Measurements from ENCODE around the gene DYRK3.

DYRK3 gene

DNA sequence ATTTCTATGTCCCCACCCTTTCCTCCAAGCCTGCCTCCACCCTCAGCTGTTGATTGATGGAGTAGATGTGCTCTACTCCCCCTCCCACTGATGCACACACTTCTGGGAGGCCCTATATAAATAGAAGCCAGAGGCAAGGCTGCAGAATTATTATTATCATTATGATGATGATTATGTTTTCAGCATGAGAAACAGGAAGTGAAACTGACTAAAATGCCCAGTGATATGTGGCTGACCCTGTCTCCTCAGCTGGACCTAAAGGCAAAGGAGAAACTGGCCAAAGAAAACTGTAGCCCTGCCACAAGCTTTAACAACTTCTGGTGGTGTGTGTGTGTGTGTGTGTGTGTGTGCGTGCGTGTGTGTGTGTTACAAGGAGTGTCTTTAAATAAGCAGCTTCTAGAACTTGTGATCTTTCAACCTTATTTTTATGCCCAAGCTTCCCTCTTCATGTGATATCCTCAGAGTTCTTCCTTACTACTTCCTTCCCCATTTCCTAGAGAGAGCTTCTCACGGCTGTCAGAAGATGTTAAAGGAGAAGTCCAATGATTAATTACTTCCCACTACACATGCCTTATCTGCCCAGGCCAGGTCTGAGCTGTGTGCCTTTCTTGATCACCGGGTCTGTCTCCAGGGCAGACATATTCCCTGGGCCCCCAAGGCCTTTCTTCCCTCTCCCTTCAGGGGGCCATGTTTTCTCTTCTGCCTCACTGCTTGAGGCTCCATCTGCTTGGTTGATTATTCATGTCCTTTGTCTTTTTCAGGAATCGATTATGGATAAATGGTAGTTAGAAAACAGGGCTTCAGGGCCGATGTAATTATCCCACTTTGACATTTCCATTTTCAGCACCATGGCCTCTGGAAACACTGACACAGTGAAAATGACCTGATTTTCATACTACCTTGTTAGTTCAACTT is 37.8 kb downstream of the DYRK3 start:
- H3K27me3 ChIP-seq (ENCODE audit: insufficient read depth, low read length, poor library complexity): peaks cover 6% of the 10 kb centered on the region
- H3K4me2 ChIP-seq (ENCODE audit: insufficient read depth, low read length): no peak overlapping the region
- no peak overlapping the region for H3K27ac ChIP-seq (ENCODE audit: low read length)
- no peaks in the 10 kb centered on the region for H4K20me1 ChIP-seq (ENCODE audit: insufficient read depth, low read length)
- DNase-seq: no peak
- ATAC-seq (ENCODE audit: insufficient read depth, low read depth): no peak; the same call in 2 of the 3 replicates
- no peak overlapping the region for H2AFZ ChIP-seq (ENCODE audit: low read depth, low read length)
- peaks cover 7% of the 10 kb centered on the region; the same call in 1 of the 2 replicates for H3K4me1 ChIP-seq (ENCODE audit: insufficient read depth, low read length)
- H3K4me3 ChIP-seq (ENCODE audit: low read depth in 1 of 2, low read length in 2 of 2): no peak overlapping the region
- H3K36me3 ChIP-seq (ENCODE audit: insufficient read depth, low read length): no peaks in the 10 kb centered on the region
- no peak overlapping the region for H3K9ac ChIP-seq (ENCODE audit: low read depth, low read length)
- no peaks in the 10 kb centered on the region for H3K79me2 ChIP-seq (ENCODE audit: insufficient read depth, low read length)
- TF ChIP-seq, protein P1, sequence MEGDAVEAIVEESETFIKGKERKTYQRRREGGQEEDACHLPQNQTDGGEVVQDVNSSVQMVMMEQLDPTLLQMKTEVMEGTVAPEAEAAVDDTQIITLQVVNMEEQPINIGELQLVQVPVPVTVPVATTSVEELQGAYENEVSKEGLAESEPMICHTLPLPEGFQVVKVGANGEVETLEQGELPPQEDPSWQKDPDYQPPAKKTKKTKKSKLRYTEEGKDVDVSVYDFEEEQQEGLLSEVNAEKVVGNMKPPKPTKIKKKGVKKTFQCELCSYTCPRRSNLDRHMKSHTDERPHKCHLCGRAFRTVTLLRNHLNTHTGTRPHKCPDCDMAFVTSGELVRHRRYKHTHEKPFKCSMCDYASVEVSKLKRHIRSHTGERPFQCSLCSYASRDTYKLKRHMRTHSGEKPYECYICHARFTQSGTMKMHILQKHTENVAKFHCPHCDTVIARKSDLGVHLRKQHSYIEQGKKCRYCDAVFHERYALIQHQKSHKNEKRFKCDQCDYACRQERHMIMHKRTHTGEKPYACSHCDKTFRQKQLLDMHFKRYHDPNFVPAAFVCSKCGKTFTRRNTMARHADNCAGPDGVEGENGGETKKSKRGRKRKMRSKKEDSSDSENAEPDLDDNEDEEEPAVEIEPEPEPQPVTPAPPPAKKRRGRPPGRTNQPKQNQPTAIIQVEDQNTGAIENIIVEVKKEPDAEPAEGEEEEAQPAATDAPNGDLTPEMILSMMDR (IDR thresholded peaks at IDR 0.05; ENCODE audit: borderline replicate concordance, extremely low read depth, low read length, poor library complexity, severe bottlenecking): no peak
- no peak for TF ChIP-seq EZH2 (IDR thresholded peaks at IDR 0.05; ENCODE audit: borderline replicate concordance, low read depth, low read length, severe bottlenecking)
- no peaks in the 10 kb centered on the region for H3K9me3 ChIP-seq (ENCODE audit: insufficient read depth, low read length, severe bottlenecking)

DNA sequence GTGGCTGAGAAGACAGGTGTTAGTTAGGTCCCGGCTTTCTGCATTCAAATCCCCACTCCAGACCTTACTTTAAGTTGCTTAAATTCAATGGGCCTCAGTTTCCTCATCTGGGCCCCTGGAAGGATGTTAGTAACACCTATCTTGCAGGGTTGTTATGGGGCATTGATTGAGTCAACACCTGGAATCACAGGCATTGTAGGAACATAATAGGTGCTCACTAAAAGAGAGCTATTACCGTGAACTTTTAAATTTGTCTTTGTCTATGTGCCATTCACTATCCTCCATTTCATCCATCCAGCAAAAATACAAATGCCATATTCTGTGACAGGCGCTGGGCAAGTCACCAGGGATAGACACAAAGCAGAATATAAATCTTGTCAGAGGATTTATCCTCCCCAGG is 38.9 kb downstream of the DYRK3 start:
- no peak overlapping the region for H3K9ac ChIP-seq (ENCODE audit: low read depth, low read length)
- no peaks in the 10 kb centered on the region for H3K79me2 ChIP-seq (ENCODE audit: insufficient read depth, low read length)
- no peaks in the 10 kb centered on the region for H3K36me3 ChIP-seq (ENCODE audit: insufficient read depth, low read length)
- H3K9me3 ChIP-seq (ENCODE audit: insufficient read depth, low read length, severe bottlenecking): no peaks in the 10 kb centered on the region
- TF ChIP-seq, protein P1 (IDR thresholded peaks at IDR 0.05; ENCODE audit: borderline replicate concordance, extremely low read depth, low read length, poor library complexity, severe bottlenecking): no peak
- no peak for TF ChIP-seq EZH2 (IDR thresholded peaks at IDR 0.05; ENCODE audit: borderline replicate concordance, low read depth, low read length, severe bottlenecking)
- H3K27ac ChIP-seq (ENCODE audit: low read length): no peak overlapping the region
- no peak overlapping the region for H3K4me2 ChIP-seq (ENCODE audit: insufficient read depth, low read length)
- peaks cover 8% of the 10 kb centered on the region for H3K27me3 ChIP-seq (ENCODE audit: insufficient read depth, low read length, poor library complexity)
- no peak for DNase-seq
- H2AFZ ChIP-seq (ENCODE audit: low read depth, low read length): no peak overlapping the region
- H3K4me1 ChIP-seq (ENCODE audit: insufficient read depth, low read length): no peaks in the 10 kb centered on the region
- ATAC-seq (ENCODE audit: insufficient read depth, low read depth): no peak
- H3K4me3 ChIP-seq (ENCODE audit: low read depth in 1 of 2, low read length in 2 of 2): no peak overlapping the region
- no peaks in the 10 kb centered on the region for H4K20me1 ChIP-seq (ENCODE audit: insufficient read depth, low read length)

DNA sequence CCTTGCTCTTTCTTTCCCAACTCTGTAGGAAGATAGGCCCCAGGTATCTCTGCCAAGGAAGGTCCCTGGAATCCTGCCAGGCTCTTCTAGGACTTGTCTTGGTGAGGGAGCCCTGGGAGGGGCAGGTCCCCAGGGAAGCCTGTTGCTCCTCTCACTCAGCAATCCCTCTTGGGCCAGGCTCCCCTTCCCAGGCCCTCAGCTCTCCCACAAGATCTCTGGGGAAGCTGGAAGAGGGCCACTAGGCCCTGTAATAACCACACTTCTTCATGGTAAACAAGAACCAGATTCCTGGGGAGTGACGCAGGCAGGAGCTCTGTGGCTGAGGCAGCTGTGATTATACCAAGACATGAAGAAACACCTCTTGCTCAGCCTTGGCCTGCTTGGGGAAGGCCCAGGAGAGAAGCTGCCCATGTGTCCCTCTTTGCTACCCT is 39.4 kb downstream of the DYRK3 start:
- peaks cover 10% of the 10 kb centered on the region for H3K27me3 ChIP-seq (ENCODE audit: insufficient read depth, low read length, poor library complexity)
- no peaks in the 10 kb centered on the region for H3K36me3 ChIP-seq (ENCODE audit: insufficient read depth, low read length)
- no peaks in the 10 kb centered on the region for H3K4me1 ChIP-seq (ENCODE audit: insufficient read depth, low read length)
- no peak overlapping the region for H2AFZ ChIP-seq (ENCODE audit: low read depth, low read length)
- DNase-seq (no peak), ATAC-seq (ENCODE audit: insufficient read depth, low read depth) (no peak)
- no peak overlapping the region for H3K4me2 ChIP-seq (ENCODE audit: insufficient read depth, low read length)
- H4K20me1 ChIP-seq (ENCODE audit: insufficient read depth, low read length): no peaks in the 10 kb centered on the region
- H3K79me2 ChIP-seq (ENCODE audit: insufficient read depth, low read length): no peaks in the 10 kb centered on the region
- H3K4me3 ChIP-seq (ENCODE audit: low read depth in 1 of 2, low read length in 2 of 2): no peak overlapping the region
- H3K27ac ChIP-seq (ENCODE audit: low read length): no peak overlapping the region
- H3K9me3 ChIP-seq (ENCODE audit: insufficient read depth, low read length, severe bottlenecking): no peaks in the 10 kb centered on the region
- H3K9ac ChIP-seq (ENCODE audit: low read depth, low read length): no peak overlapping the region
- no peak for TF ChIP-seq EZH2 (IDR thresholded peaks at IDR 0.05; ENCODE audit: borderline replicate concordance, low read depth, low read length, severe bottlenecking)
- TF ChIP-seq, protein P1 (IDR thresholded peaks at IDR 0.05; ENCODE audit: borderline replicate concordance, extremely low read depth, low read length, poor library complexity, severe bottlenecking): no peak

Measured in DND-41 (cell line).